HG02610 (cell line): ENCODE data around the gene ATAD3A.
"Not testable (repeated sequence)": the region's sequence is repeated elsewhere in the genome, so short reads cannot be mapped to it uniquely, and the experiment has no call there.

ENCODE experiments used
- ATAC-seq: cut with Tn5 transposase; IDR thresholded peaks from one replicate; pipeline ENCODE4 v1.9.1; 2021; ENCODE audit warnings: mild to moderate bottlenecking, moderate library complexity; ENCODE audit not compliant: unreplicated experiment

The ATAD3A gene

DNA sequence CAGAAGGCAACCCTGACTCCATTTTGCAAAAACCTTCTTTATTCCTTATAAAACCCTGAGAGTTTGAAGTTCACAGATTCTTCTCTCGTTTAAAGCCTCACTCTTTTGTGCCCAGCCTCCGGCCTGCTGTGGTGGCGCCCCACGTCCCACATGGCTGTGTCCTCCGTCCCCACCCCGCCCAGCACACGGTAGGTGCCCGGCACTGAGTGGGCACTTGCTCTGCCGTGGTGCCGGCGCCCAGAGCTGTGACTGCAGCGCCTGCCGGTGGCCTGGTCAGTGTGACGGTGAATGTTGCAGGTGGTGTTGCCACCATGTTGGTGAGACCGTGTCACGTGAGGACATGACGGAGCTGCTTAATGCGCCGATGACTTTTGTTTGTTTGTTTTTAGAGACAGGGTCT is 9.4 kb downstream of the ATAD3A start:
- ATAC-seq, result no peak

DNA sequence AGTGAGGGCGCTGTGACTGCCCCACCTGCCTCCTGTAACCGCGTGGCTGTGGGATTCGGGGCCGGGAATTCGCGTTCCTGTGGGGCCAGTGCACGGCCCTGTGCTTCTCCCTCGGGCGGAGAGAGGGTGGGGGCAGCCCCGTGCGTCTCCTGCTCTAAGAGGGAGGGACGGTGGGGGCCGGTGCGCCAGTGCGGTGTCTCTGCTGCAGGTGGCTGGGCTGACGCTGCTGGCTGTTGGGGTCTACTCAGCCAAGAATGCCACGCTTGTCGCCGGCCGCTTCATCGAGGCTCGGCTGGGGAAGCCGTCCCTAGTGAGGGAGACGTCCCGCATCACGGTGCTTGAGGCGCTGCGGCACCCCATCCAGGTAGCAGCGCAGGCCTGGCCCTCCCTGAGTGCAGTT is 10.6 kb downstream of the ATAD3A start:
- not testable (repeated sequence) for ATAC-seq

DNA sequence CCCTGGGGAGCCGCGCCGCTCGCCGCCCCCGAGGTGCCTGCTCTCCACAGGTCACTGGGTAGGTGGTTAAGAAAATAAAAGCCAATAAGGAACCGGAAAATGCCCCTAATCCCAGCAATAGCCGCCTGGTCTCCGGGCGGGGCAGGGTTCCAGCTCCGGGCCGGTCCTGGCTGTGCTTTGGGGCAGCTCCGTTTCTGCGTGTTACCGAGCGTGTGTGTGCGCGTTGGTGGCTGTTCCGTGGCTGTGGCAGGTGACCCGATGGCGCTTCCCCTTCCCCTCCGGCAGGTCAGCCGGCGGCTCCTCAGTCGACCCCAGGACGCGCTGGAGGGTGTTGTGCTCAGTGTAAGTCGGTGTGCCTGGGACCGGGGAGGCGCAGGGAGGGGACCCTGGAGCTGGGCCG is 11.3 kb downstream of the ATAD3A start:
- ATAC-seq, result not testable (repeated sequence)

DNA sequence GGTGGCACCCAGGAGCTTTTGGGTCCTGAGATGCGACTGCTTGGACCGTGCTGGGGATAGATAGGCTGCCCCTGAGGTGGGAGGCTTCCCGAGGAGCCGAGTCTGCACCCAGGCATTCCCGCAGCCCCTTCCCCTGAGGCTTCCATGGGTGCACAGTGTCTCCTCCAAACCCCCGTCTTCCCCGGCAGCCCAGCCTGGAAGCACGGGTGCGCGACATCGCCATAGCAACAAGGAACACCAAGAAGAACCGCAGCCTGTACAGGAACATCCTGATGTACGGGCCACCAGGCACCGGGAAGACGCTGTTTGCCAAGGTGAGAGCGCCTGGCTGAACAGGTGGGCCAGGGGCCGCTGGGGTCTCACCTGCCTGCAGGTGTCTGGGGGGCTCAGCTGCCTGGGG is 11.7 kb downstream of the ATAD3A start:
- ATAC-seq, result not testable (repeated sequence)

DNA sequence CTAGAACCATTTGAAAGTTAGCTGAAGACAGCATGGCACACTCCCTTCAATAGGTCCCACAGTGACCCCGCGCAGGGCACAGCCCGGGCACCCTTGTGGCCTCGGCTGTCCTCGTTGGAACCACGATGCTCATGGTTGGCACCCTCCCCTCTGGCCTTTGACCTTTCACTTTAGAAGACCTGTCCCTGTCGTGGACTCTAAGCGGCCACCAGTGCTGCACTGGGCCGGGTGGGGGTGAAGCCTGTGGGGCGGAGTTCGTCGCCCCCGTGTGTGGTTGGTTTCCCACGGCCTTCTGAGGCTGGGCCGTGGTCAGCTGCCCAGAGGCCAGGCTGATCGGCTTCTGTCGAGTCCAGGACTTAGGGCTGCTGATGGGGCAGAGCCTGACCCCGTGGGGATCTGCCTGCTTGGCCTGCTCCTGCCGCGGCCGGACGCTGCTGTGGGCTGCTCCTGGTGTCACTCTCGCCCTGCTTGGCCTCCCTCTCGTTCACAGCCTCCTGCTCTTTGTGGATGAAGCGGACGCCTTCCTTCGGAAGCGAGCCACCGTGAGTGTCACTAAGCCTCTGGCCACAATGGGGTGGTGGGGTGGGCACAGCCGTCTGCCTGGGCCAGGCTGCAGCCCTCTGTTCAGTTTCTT is 12.9 kb downstream of the ATAD3A start:
- ATAC-seq, result not testable (repeated sequence)

DNA sequence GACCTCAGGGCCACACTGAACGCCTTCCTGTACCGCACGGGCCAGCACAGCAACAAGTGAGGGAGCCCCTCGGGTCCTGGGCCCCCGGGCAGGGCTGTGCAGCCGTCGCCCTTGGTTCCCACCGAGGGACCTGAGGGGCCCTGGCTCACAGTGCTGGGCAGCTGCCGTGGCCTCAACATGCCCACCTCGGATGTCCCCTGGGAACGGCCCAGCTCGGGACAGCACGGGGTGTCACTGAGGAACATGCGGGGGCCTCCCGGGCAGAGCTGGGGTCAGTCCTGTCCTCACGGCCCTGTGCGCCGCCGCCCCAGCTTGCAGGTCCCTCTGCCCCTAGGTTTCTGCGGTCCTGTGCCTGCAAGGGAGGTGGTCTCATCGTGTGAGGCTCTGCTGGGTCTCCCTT is 14.5 kb downstream of the ATAD3A start:
- ATAC-seq, result not testable (repeated sequence)

DNA sequence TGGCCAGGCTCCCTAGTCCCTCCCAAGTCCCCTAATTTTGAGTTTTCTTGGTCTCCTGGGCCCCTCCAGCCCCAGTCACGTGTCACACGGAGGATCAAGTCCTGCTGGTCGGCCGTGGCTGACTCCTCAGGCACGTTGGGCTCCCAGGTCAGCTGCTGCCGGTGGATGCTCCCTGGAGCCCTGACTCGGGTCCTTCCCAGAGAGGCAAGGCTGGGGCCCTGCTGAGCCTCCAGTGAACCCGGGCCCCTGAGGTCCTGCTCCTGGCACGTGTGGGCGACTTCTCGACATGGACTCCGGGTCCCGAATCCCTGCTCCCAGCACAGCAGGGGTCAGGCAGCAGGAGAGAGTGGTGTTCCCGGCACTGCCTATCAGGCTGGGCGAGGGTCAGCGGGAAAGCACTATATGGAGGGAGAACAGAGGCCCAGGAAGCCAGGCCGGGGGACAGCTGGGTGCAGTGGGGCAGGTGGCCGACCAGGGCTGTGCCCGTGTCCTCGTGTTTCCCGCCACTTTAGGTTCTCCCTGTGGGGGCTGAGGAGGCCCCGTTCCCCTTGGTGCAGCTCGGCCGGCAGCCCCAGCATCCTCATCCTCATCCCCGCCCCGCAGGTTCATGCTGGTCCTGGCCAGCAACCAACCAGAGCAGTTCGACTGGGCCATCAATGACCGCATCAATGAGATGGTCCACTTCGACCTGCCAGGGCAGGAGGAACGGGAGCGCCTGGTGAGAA is 15.3 kb downstream of the ATAD3A start:
- no peak for ATAC-seq

DNA sequence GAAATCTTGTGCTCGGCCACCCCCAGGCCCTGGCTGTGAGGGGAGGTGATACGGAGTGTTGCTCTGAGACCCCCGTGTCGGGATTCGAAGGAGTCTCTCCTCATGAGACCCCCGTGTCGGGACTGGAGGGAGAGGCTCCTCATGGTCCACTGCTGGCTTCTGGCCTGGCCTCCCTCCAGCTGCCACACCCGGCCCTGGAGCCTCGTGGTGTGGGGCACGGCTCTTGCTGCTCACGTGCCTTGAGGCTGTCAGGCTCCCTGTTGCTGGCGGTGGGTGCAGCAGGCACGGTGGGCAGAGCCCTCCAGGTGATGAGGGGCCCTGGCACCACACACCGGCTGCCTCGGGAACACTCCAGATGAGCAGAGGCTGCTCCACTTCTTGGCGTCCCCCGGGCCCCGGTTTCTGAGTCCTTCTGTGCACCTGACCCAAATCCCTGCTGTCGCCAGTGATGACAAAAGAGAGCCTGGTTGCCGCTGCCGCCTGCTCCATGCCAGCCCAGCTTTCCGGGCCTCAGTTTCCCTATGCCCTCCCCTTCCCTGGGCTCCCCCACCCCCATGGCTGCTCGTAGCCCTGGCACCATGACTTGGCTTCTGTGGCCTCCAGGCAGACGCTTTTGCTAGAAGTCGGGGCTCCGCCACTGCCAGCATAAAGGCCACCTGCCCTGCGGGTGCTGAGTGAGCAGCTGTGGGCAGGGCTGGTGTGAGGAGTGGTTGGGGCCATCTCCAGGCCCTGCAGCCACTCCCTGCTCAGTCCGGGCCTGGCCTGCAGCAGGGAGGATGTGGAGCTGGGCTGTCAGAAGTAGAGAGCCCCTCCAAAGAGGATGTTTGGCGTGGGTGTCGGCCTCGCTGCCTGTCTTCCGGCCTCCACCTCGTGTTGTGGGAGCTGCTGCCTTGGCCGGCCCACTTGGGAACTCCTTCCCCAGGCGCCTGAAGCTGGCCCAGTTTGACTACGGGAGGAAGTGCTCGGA is 16.6 kb downstream of the ATAD3A start:
- ATAC-seq, result no peak

DNA sequence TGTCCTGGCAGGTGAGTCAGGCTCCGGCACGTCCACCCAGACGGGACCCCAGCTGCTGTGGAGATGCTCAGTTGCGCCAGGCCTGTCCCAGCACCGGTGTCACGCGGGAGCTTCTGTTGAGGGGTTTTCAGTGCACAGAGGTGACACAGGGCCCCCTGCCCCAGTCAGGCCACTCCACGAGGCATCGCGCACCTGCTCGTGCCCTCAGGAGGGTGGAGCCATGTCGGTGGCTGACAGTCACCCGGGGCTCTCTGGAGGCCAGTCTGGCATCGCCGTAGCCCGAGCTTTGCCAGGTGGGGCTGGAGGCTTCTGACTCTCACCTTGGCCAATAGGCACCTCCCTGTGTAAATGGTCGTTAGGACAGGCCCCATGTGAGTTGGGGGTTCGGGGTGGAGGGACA is 17.4 kb downstream of the ATAD3A start:
- no peak for ATAC-seq

DNA sequence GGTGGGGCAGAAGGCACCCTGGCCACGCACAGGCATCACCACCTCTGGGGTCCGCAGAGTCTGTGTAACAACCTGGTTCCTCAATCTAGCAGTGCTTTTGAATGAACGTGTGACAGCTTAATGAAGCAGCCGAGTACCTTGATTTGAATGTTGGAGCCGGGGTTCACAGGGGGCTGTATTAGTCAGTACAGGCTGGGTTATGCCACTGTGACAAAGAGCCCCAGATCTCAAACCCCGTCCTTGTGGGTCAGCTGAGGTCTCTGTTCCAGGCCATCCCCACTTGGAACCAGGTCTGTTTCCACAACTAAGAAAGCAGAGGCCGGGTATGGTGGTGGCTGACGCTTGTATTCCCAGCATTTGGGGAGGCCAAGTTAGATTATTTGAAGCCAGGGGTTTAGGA is 18.0 kb downstream of the ATAD3A start:
- ATAC-seq, result no peak

DNA sequence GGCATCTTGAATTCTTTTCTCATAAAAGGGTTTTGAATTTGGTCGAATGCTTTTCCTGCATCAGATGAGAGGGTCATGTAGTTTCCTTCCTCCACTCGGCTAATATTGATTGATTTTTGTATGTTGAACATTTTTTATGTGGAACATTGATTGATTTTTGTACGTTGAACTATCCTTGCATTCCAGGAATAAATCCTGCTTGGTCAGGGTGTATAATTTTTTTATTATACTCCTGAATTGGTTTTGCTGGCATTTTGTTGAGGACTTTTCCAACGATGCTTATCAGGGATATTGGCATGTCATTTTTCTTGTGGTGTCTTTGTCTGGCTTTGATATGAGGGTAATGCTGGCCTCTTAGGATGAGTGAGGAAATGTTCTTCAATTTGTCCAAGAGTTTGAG is 20.0 kb downstream of the ATAD3A start:
- no peak for ATAC-seq

DNA sequence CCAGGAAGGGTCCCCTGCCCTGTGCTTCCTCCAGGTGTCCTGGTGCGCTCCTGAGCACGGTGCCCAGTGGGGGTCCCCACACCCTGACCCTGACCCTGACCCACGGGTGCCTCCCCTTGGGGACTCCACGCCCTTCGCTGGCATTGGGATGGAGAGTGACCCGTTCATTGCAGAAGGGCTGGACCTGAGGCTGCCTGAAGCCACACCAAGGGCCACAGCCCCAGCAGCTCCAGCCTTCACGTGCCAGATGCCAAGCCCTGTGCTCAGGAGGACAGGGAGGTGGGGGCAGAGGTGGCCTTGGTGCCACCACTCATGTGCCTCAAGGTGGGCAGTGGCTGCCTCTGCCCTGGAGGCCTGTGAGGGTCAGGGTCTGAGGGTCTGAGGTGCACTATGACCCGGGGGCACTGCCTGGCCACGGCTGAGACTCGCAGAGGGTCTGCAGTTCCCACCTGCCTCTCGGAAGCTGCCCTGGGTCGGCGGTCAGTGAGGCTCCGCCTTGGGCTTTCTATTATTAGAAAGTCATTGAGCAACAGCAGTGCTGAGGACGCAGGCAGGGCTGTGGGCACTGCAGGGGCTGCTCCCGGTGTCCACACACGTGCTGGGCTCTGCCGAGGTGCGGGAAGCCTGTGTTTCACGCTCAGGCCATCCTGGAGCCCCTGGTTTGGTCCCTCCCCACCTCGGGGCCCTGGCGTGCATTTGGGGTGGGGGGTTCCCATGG is 21.4 kb downstream of the ATAD3A start:
- not testable (repeated sequence) for ATAC-seq

DNA sequence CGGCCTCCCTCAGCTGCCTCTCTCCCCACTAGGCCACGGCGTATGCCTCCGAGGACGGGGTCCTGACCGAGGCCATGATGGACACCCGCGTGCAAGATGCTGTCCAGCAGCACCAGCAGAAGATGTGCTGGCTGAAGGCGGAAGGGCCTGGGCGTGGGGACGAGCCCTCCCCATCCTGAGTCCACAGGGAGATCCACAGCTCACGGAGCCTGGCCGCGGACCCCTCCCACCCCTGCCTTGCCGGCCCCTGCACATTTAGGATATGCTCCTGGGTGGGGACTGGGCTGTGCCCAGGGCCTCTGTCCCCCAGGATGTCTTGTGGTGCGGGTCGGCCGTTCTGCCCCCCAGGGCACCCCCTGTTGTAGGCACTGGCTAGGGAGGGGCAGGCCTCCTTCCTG is 21.9 kb downstream of the ATAD3A start:
- not testable (repeated sequence) for ATAC-seq

DNA sequence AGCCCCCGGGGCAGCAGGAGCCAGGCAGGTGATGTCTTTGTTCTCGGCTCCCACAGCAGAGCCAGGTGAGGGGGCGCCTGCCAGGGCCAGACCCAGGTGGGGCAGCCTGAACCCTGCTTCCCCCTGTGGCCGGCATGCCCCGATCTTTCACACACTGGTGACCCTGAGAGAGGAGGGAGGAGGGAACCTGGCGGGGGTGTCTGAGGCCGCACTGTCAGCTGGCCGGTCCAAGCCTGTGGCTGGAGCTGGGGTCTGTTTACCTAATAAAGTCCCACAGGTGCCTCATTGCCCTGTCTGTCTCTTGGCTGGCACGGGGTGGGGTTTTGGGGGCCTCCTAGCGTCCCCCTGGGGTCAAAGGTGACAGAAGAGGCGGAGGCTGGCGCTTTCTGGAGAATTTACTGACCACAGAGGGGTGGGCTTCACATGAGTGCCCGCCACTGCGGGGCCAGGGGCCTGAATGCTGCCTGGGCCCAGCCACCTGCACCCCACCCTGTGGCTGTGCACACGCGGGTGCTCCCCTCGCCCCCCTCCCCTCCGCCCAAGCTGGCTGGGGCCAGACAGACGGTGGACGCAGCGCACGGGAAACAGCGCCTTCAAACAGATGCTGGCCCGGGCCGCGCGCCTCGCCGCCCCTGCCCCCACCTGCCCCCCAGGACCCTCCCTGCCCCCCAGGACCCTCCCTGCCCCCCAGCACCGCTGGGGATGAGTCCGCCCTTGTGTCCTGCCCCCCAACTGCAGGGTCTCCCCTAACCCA is 22.6 kb downstream of the ATAD3A start:
- no peak for ATAC-seq

DNA sequence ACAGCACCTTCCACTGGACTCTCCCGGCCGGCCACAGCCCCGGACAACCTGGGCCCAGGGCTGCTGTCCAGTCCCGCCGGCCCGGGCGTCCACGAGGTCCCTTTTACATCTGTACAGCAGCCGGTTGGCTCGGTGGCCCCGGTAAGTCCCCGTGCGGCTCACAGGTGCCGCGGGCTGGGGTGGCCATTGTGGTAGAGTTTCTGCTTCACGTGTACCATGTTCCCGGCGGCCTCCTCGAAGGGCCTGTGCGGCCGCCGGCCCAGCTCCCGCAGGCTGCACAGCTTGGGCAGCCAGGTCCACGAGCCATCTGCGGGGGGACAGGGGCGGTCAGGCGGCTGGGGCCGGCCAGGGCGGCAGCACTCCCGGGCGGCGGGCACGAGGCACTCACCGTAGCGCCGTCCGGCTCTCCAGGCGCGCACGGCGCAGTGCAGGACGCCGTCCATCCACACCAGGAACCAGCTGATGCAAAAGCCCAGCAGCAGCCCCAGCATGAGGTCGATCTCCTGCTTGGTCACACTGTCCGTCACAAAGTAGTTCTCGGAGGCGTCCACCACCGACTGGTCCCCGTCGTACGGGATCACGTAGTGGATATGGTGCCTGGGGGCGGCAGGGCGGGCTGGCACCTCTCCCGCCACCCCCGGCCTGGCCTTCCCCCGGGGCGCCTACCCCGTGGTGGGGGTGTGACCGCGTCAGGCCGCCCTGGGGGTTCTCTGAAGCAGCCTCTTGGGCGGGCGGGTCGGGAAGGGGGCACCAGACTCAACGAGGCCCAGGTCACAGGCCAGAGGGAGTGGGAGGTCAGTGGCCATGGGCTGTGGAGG is 23.4 kb downstream of the ATAD3A start:
- no peak for ATAC-seq

DNA sequence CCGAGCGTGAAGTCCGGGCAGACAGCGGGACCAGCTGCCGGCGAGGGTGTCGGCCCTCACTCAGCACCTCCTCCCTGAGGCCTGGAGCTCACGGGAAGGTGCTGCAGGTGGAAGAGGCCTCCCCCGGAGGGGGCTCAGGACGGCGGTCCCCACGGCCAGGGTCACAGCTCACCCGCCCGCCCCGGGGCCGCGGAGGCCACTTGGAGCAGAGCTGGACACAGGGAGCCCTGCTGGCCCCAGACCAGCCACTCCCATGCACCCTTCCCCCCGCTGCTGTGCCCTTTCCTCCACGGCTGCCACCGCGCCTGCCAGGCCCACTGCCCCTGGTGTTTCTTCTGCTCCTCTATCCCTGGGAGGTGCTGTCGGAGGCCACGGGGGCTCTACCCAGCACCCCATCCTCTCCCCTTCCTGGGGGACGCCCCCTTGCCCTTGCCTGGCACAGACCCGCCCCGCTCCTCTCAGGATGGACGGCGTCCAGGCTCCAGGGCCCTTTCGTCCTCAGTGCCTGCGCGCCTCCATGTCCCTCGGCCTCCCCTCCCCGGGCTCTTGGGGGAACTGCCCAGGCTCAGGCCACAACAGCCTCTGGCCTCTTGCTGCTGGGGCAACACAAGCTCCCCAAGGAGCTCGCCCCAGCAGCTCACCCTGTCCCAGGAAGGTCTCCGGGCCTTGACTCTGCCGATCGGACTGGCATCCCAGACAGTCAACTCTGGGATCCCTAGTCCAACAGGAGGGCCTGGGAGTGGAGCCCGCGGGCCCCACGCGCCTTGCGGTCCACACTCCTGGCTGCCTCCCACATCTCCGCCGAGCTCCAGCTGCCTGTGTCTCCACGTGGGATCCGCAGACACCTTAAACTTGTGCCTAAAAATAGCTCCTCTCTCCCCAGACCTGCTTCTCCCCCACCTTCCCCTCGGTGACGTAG is 24.3 kb downstream of the ATAD3A start:
- no peak for ATAC-seq

DNA sequence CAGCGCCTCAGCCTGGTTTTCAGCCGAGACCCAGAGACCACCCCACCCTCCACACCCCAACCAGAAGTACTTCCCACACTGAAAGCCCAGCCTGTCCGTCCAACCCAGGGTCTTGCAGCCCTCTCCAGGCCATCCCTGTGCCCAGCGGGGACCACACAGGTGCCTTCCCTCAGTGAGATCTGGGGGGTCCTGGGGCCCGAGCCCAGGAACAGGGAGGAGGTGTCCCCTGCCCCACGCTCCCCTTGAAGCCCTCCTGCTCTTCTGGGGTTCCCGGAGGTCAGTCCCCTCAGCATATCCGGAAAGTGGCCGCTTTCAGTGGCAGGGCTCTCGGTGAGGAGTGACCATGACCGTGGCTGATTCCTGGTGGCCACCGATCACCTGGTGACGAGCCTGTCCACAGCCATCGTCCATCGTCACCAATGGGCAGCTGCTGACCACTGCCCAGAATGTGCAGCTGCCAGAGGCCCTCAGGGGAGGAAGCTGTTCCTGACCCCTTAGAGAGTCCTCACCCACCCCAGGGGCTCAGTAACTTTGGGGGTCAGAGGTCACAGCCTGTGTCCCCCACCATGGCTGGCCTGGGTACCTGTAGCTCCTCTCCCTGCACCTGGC is 25.1 kb downstream of the ATAD3A start:
- no peak for ATAC-seq
